Measurements from ENCODE around the gene TRIOBP. TPM values are rescaled to one million over a fixed set of nuclear protein-coding genes. Genes with fewer than 3 reads are reported as not detected.

TRIOBP gene
- total and polyA plus RNA-seq, 2 donors (not counting 3 experiments of a cell fraction or from before 2014, with no cell fraction given), result 60.6 to 104 TPM

DNA sequence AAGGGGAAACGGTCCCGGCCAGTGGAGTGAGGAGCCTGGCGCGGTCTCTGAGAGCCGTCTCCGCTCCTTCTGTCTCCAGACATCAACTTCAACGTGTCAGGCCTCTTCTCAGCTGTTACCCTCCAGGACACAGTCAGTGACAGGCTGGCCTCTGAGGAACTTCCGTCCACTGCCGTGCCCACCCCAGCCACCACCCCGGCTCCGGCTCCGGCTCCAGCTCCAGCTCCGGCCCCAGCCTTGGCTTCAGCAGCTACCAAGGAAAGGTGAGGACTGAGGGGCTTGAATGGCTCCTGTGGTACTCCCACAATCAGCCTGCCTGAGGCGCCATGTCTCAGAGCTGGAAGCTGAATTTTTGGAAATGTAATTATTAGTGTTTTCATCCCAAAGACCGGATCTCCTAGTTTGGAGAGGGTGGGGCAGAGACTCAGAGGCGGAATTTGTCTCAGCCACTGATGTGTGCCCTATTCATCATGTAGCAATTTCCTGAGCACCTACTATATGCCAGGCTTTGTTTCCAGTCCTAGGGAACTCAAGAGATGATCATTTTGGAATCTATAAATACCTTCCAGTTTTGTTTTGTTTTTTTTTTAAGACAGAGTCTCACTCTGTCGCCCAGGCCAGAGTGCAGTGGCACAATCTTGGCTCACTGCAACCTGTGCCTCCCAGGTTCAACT is 46.2 kb upstream of the TRIOBP start:
- CTCF ChIA-PET, result interaction anchor here (0.6 to 2.4 kb wide), 2 partner anchors 8 to 10 kb away, joined by 3 to 6 read pairs; partner anchors contain the start of gene PDXP
- H3K9me3 ChIP-seq (replicated peaks; ENCODE audit: control insufficient read depth, insufficient read depth, low read length), result no peaks in the 10 kb centered on the region
- H3K79me2 ChIP-seq (ENCODE audit: control insufficient read depth, insufficient read depth, low read length), result no peaks in the 10 kb centered on the region
- no peaks in the 10 kb centered on the region for H3K27me3 ChIP-seq (ENCODE audit: control insufficient read depth in 2 of 2, insufficient read depth in 2 of 2, low read length in 2 of 2)
- no peak overlapping the region for H3K9ac ChIP-seq (replicated peaks; ENCODE audit: extremely low read depth, insufficient read depth, low read length)
- no peaks in the 10 kb centered on the region for H3K4me1 ChIP-seq (ENCODE audit: control insufficient read depth, extremely low read depth, insufficient read depth, low read length)
- H3K36me3 ChIP-seq (ENCODE audit: control insufficient read depth in 2 of 2, extremely low read depth in 1 of 2, insufficient read depth in 2 of 2, low read length in 2 of 2), result no peaks in the 10 kb centered on the region
- intact Hi-C loops (cut with micrococcal nuclease), result no loop called here
- FAIRE-seq (no peak), DNase-seq (ENCODE audit: low read depth, low spot score) (no peak)
- no peak overlapping the region for H3K4me2 ChIP-seq (ENCODE audit: insufficient read depth, low read length)
- no TSS peak for BruUV-seq (replicated peaks)
- TF ChIP-seq, protein P1, sequence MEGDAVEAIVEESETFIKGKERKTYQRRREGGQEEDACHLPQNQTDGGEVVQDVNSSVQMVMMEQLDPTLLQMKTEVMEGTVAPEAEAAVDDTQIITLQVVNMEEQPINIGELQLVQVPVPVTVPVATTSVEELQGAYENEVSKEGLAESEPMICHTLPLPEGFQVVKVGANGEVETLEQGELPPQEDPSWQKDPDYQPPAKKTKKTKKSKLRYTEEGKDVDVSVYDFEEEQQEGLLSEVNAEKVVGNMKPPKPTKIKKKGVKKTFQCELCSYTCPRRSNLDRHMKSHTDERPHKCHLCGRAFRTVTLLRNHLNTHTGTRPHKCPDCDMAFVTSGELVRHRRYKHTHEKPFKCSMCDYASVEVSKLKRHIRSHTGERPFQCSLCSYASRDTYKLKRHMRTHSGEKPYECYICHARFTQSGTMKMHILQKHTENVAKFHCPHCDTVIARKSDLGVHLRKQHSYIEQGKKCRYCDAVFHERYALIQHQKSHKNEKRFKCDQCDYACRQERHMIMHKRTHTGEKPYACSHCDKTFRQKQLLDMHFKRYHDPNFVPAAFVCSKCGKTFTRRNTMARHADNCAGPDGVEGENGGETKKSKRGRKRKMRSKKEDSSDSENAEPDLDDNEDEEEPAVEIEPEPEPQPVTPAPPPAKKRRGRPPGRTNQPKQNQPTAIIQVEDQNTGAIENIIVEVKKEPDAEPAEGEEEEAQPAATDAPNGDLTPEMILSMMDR (IDR thresholded peaks at IDR 0.05; ENCODE audit: extremely low read depth in 1 of 2, insufficient read depth in 1 of 2, low read depth in 1 of 2, low read length in 2 of 2), result no peak
- TF ChIP-seq FOS (IDR thresholded peaks at IDR 0.05; ENCODE audit: borderline replicate concordance, insufficient read depth, low read length), result no peak
- TF ChIP-seq, protein P2, sequence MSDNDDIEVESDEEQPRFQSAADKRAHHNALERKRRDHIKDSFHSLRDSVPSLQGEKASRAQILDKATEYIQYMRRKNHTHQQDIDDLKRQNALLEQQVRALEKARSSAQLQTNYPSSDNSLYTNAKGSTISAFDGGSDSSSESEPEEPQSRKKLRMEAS (IDR thresholded peaks at IDR 0.05; ENCODE audit: insufficient read depth, insufficient read length), result no peak
- no peak for TF ChIP-seq POLR2A (IDR thresholded peaks at IDR 0.05; ENCODE audit: low read depth, low read length)
- TF ChIP-seq POLR2AphosphoS5 (IDR thresholded peaks at IDR 0.05; ENCODE audit: insufficient read depth, low read depth, low read length), result no peak
- TF ChIP-seq GATA2 (IDR thresholded peaks at IDR 0.05; ENCODE audit: insufficient read depth, insufficient read length, low read depth, low read length), result no peak
- TF ChIP-seq EZH2 (IDR thresholded peaks at IDR 0.05; ENCODE audit: borderline replicate concordance, low read depth, low read length, severe bottlenecking), result no peak
- no peak for TF ChIP-seq MYC (IDR thresholded peaks at IDR 0.05; ENCODE audit: low read depth, low read length)
- TF ChIP-seq JUN (IDR thresholded peaks at IDR 0.05; ENCODE audit: borderline replicate concordance, insufficient read depth, insufficient read length, low read depth), result no peak
- dilution Hi-C loops (cut with MboI; ENCODE audit: extremely low pct_ligation_motif_present, low sequenced_read_pairs), result no loop called here
- POLR2A ChIA-PET, result no interaction called here
- H3K4me3 ChIP-seq (replicated peaks in 1 of 3; ENCODE audit: insufficient read depth in 1 of 3, low read depth in 1 of 3, low read length in 3 of 3), result no peak overlapping the region
- no peak overlapping the region for H2AFZ ChIP-seq (ENCODE audit: low read depth, low read length)
- H3K27ac ChIP-seq (ENCODE audit: insufficient read depth, low read depth, low read length), result no peak overlapping the region
- H3K9me1 ChIP-seq (replicated peaks; ENCODE audit: control insufficient read depth, extremely low read depth, insufficient read depth, low read length), result no peaks in the 10 kb centered on the region
- no peaks in the 10 kb centered on the region for H4K20me1 ChIP-seq (replicated peaks; ENCODE audit: control insufficient read depth, extremely low read depth, insufficient read depth, low read length)

Measured in endothelial cell of umbilical vein (primary cell).